Mesenteric fat pad (tissue), 1 donor: ENCODE results near the gene TNIP1. TPM values are rescaled to one million over a fixed set of nuclear protein-coding genes. Genes with fewer than 3 reads are reported as not detected.

Source experiments
- DNase-seq: peaks from one replicate; pipeline ENCODE4 v3.0.0-alpha.2; 2020; ENCODE audit warnings: low spot score
- total RNA-seq: library from RNA; stranded (reverse); fragmentation: NEBNext Ultra II Directional; extraction: Animal tissue kit (Norgen Biotek cat#: 25700); gene quantifications from one replicate; pipeline ENCODE4 v1.2.1, GENCODE V29; 2021
- donor health status: DM: yes; HTN: yes; CAD: no.

Gene TNIP1
- total RNA-seq, 1 donor from 2014 or later = 285 TPM

- no peak for DNase-seq
These were observed 75.5 kb downstream of the TNIP1 start for GRCh38 chr5:151005187-151005949.

DNA sequence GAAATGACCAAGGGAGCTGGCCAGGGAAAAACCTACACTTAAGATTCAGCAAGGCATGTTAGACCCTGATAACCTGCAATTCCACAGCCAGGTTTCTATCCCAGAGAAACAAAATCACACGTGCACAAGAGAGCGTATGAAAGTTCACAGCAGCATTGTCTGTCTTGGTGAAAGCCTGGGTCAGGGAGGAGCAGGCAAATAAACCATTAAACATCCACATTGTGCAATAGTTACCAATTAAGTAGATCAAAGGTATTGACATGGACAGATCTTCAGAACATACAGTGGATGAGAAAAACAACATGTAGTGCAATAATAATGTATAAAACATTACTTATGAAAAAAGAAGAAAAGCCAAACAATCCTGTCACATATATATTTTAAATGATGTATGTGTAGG is 76.3 kb downstream of the TNIP1 start:
- DNase-seq = no peak

DNA sequence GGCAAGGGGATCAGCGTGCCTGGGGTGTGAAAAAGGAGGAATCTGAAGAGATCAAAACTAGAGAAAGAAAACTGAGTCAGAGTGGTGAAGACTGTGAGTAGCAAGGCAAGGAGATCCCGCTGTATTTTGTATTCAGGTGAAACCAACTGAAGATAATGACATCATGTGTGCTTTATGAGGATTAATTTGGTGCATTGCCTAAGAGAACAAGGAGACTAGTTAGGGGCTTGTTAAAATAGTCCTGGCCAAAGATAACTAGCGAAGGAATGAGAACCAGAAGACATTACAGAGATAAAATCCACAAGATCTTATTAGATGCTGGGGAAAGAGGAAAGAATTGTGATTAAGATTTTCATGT is 77.4 kb downstream of the TNIP1 start:
- DNase-seq = no peak

GRCh38 chr5:151002681-151003502 is 77.9 kb downstream of the TNIP1 start:
- no peak for DNase-seq

DNA sequence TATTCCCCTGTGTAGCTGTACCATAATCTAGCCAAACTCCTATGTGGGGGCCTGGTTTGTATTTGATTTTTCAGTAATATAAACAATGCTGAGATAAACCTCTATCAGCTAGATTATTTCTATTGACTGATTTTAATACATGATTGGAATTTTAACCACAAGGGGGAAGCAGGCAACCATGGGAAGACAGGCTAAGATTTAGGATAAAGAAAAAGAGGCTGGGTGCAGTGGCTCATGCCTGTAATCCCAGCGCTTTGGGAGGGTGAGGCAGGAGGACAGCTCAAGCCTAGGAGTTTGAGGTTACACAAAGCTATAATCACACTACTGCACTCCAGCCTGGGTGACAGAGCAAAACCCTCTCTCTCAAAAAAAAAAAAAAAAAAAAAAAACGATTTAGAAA is 78.6 kb downstream of the TNIP1 start:
- no peak for DNase-seq

GRCh38 chr5:151001436-151001835 is 79.4 kb downstream of the TNIP1 start:
- no peak for DNase-seq

GRCh38 chr5:150999704-151000442 is 81.0 kb downstream of the TNIP1 start:
- no peak for DNase-seq

GRCh38 chr5:150993826-150994412 is 86.9 kb downstream of the TNIP1 start:
- no peak for DNase-seq

DNA sequence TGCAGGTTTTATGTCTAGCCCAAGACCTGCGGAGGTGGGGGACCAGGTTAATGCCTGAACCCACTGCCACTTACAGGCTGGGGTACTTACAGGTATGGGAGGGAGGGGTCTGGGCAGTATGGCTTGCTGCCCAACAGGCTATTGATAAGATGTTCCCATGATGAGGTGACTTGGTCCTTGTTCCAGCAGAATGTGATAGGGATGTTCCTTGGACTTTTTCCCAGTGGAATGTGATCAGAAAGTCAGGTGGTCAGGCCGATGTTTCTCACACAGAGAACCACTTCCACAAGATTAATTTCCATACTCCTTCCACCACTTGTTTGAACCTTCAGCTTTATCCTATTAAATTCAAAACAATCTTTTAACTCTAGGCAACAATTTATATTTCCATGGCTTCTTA is 87.4 kb downstream of the TNIP1 start:
- DNase-seq = no peak

GRCh38 chr5:150992705-150993104 is 88.1 kb downstream of the TNIP1 start:
- DNase-seq = no peak

GRCh38 chr5:150989695-150990094 is 91.1 kb downstream of the TNIP1 start:
- DNase-seq = no peak

DNA sequence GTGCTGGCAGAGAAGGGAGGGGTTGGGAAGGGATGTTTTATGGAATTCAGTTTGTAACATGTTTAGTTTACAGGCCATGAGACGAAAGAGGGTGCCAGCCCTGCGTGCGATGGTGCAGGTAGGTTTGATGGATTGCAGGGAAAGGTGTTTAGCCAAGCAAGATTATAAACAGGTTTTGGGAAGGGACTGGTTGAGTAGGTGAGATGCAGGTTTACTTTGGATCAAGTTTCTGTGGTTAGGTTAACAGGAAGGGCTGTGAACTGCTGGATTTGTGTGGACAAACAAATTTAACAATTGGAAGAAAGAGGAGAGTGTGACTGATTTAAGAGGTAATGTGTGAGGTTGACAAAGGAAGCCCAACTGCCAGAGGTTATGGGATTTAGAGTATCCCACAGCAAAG is 93.1 kb downstream of the TNIP1 start:
- DNase-seq = no peak

Other genes starting within 250 kb of the TNIP1 start
- 0.19 TPM for gene IRGM, start 234.5 kb downstream of the TNIP1 start, total RNA-seq
- gene ZNF300, start 176.1 kb downstream of the TNIP1 start, total RNA-seq = 2.4 TPM
- gene GPX3, start 60.4 kb downstream of the TNIP1 start, total RNA-seq = 4,437 TPM
- gene ANXA6, start 76.7 kb upstream of the TNIP1 start, total RNA-seq = 631 TPM
- gene CCDC69, start 143.1 kb upstream of the TNIP1 start, total RNA-seq = 184 TPM
- 38.7 TPM for gene GM2A, start 172.2 kb upstream of the TNIP1 start, total RNA-seq
- gene SLC36A3, start 222.7 kb upstream of the TNIP1 start, total RNA-seq = not detected